ENCODE data around the gene SPTLC3.

The SPTLC3 gene

GRCh38 chr20:13174402-13174801 is 165.6 kb downstream of the SPTLC3 start:
- no peak for DNase-seq (ENCODE audit: low read depth in 2 of 2, low spot score in 1 of 2)

- no peak for DNase-seq (ENCODE audit: low read depth in 2 of 2, low spot score in 1 of 2)
These were observed 172.5 kb downstream of the SPTLC3 start for GRCh38 chr20:13180986-13181889.

- DNase-seq (ENCODE audit: low read depth in 2 of 2, low spot score in 1 of 2) = no peak
These were observed 174.2 kb downstream of the SPTLC3 start for GRCh38 chr20:13183005-13183404.

- DNase-seq (ENCODE audit: low read depth in 2 of 2, low spot score in 1 of 2) = no peak
These were observed 177.4 kb downstream of the SPTLC3 start for GRCh38 chr20:13186043-13186774.

GRCh38 chr20:13187899-13188298 is 179.1 kb downstream of the SPTLC3 start:
- DNase-seq (ENCODE audit: low read depth in 2 of 2, low spot score in 1 of 2) = no peak

- DNase-seq (ENCODE audit: low read depth in 2 of 2, low spot score in 1 of 2) = no peak
These were observed 190.5 kb downstream of the SPTLC3 start for GRCh38 chr20:13199279-13199678.

- DNase-seq (ENCODE audit: low read depth in 2 of 2, low spot score in 1 of 2) = no peak
These were observed 192.2 kb downstream of the SPTLC3 start for GRCh38 chr20:13200767-13201500.

GRCh38 chr20:13202565-13202964 is 193.8 kb downstream of the SPTLC3 start:
- no peak for DNase-seq (ENCODE audit: low read depth in 2 of 2, low spot score in 1 of 2)

GRCh38 chr20:13205425-13205824 is 196.7 kb downstream of the SPTLC3 start:
- DNase-seq (ENCODE audit: low read depth in 2 of 2, low spot score in 1 of 2) = no peak

GRCh38 chr20:13205848-13206434 is 197.2 kb downstream of the SPTLC3 start:
- DNase-seq (ENCODE audit: low read depth in 2 of 2, low spot score in 1 of 2) = no peak

GRCh38 chr20:13207016-13207415 is 198.2 kb downstream of the SPTLC3 start:
- no peak for DNase-seq (ENCODE audit: low read depth in 2 of 2, low spot score in 1 of 2)

GRCh38 chr20:13211956-13212618 is 203.3 kb downstream of the SPTLC3 start:
- DNase-seq (ENCODE audit: low read depth in 2 of 2, low spot score in 1 of 2) = no peak

- no peak for DNase-seq (ENCODE audit: low read depth in 2 of 2, low spot score in 1 of 2)
These were observed 204.0 kb downstream of the SPTLC3 start for GRCh38 chr20:13212750-13213149.

GRCh38 chr20:13213335-13213734 is 204.6 kb downstream of the SPTLC3 start:
- DNase-seq (ENCODE audit: low read depth in 2 of 2, low spot score in 1 of 2) = no peak

GRCh38 chr20:13216533-13216932 is 207.8 kb downstream of the SPTLC3 start:
- DNase-seq (ENCODE audit: low read depth in 2 of 2, low spot score in 1 of 2) = no peak
